GM12801 (cell line): ENCODE measurements around the gene STKLD1.

Experiments
- CTCF ChIP-seq: IDR thresholded peaks from one replicate; pipeline ENCODE4 v1.5.1; 2011; ENCODE audit warnings: control low read depth; ENCODE audit not compliant: insufficient read length; ENCODE audit errors: extremely low read depth

Gene STKLD1

GRCh38 chr9:133439337-133439736 is 63.2 kb downstream of the STKLD1 start:
- TF ChIP-seq CTCF, result no peak

- TF ChIP-seq CTCF, result no peak
Observed at GRCh38 chr9:133440874-133441273, 64.7 kb downstream of the STKLD1 start.

GRCh38 chr9:133441571-133441970 is 65.4 kb downstream of the STKLD1 start:
- no peak for TF ChIP-seq CTCF

GRCh38 chr9:133443248-133443647 is 67.1 kb downstream of the STKLD1 start:
- TF ChIP-seq CTCF, result no peak

GRCh38 chr9:133443982-133444381 is 67.8 kb downstream of the STKLD1 start:
- TF ChIP-seq CTCF, result no peak

- no peak for TF ChIP-seq CTCF
Observed at GRCh38 chr9:133445293-133445969, 69.3 kb downstream of the STKLD1 start.

- TF ChIP-seq CTCF, result no peak
Observed at GRCh38 chr9:133448487-133448972, 72.4 kb downstream of the STKLD1 start.
